HG03558 (cell line): ENCODE measurements around the gene TULP4.
"Not testable (repeated sequence)": the region's sequence is repeated elsewhere in the genome, so short reads cannot be mapped to it uniquely, and the experiment has no call there.

Experiments
- ATAC-seq: cut with Tn5 transposase; IDR thresholded peaks from one replicate; pipeline ENCODE4 v1.9.1; 2021; ENCODE audit warnings: moderate number of reproducible peaks; ENCODE audit not compliant: unreplicated experiment; ENCODE audit errors: extremely low read depth

The TULP4 gene

DNA sequence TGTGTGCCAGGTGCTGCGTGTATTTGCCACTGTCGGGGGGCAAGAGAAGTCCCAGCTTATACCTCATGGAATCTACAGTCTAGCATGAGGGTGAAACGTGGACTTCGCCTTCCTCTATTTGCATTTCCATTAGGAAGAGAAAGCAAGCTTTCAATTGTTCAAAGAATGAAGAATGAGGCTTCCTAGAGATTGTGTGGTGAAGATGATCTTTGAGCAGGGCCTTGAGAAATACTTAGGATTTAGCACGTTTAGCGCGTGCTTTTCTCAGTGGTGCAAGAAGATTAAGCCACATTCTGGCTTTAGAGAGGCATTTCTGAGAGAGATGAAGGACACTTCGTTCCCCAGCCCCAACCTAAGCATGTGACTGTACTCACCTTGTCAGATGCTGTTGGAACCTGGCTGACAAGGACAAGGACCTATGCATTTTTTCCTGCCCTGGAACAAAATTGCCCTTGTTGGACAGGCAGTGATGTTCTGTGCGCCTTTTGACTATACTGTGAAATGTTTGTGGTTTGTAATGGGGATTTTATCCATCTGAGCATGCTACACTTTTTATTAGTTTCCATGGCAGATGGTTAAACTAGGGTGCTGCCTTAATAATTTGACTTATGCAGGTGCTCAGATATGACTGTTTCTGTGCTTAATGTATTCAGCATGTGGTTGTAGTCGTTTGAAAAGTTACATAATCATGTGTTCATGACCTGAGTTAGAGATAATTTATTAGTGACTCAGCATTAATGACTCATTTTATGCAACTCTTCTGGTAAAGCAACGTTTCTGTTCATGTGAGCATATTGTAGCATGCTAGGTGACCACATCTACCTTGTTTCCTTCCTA lies 10.7 kb downstream of the TULP4 start:
- peak; percentile 49 for ATAC-seq

DNA sequence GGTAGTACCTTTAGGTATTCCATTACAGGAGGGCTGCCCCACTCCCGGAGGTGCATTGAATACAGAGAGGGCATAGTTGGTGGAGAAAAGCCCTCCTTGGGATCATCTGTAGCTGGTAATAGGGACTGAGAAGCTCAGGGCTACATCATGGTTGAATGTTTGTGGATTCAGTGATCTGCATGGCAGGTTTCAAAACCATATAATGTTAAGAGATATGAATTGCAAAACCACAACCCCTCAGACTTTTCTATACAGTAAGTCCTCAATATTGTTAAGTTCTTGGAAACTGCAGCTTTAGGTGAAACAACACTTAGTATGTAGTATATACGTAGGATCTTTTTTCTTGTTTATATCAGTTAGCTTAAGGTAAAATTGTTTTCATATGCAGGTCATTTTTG lies 11.3 kb downstream of the TULP4 start:
- peak; percentile 1 for ATAC-seq

DNA sequence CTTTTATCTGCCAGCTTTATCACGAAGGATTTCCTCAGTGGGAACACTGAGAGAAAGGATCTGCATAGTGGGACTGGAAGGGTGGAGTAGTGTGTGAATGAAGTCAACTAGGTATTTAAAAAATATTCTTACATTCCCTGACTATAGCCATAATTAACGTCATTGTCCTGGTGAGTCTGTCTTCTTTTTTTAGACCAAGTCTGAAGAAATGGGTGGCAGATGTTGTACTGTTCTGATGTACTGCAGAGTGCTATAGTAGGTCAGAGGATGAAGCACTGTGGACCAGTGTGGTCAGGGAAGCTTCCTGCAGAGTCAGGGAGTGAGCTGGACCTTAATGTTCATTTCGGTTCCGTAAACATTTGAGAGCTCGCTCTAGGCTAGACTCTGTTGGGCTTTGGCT lies 11.9 kb downstream of the TULP4 start:
- no peak for ATAC-seq

GRCh38 chr6:158327211-158327610 lies 14.9 kb downstream of the TULP4 start:
- ATAC-seq, result no peak

DNA sequence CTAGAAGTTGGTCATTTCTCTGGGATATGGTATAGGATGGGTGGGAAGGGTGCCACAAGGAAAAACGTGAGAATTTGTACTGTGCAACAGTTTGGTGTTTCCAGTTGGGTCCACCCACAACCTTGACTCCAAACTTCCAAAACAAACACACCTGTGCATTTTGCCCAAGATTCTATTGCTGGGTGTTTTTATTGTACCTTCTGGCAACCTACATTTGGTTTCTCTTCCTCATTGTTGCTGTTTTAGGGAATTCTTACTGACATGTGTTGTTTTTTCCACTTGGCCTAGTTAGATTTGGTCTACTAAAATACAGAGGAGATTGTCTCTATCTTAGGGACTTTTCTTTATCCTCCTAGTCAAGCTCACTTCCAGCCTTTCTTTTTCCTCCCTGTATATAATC lies 16.7 kb downstream of the TULP4 start:
- ATAC-seq, result no peak

DNA sequence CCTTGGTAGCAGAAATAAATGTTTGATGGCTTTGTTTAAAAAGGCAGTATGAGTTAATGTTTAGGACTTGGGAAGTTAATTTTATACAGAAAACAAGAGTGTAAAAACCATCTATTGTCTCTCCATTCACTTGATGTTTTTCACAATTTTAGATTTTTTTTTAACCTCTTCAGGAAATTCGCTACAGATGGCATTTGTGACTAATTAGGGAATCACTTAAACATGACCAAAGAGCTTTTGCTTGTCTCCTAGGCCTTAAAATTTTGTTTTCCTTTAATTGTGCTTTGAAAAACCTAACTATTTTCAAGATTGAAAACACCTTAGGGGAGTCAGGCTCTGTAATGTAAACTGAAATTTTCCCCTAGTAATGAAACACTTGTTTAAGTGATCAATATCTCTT lies 17.3 kb downstream of the TULP4 start:
- ATAC-seq, result no peak

- ATAC-seq, result no peak
These were observed 17.8 kb downstream of the TULP4 start for GRCh38 chr6:158330016-158330415.

GRCh38 chr6:158332237-158332636 lies 20.0 kb downstream of the TULP4 start:
- ATAC-seq, result no peak

DNA sequence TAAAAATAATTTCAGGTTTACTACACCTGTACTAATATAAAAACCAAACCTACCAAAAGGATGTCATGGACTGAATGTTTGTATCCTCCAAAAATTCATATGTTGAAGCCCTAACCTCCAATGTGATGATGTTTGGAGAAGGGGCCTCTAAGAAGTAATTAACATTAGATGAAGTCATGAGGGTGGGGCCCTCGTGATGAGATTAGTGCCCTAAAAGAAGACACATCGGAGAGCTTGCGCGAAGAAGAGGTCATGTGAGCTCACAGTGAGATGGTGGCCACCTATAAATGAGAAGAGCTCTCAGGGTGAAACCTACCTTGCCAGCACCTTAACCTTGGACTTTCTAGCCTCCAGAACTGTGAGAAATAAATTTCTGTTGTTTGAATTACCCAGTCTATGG lies 20.8 kb downstream of the TULP4 start:
- no peak for ATAC-seq

- ATAC-seq, result no peak
These were observed 22.3 kb downstream of the TULP4 start for GRCh38 chr6:158334534-158334933.

GRCh38 chr6:158337332-158337731 lies 25.1 kb downstream of the TULP4 start:
- ATAC-seq, result no peak

DNA sequence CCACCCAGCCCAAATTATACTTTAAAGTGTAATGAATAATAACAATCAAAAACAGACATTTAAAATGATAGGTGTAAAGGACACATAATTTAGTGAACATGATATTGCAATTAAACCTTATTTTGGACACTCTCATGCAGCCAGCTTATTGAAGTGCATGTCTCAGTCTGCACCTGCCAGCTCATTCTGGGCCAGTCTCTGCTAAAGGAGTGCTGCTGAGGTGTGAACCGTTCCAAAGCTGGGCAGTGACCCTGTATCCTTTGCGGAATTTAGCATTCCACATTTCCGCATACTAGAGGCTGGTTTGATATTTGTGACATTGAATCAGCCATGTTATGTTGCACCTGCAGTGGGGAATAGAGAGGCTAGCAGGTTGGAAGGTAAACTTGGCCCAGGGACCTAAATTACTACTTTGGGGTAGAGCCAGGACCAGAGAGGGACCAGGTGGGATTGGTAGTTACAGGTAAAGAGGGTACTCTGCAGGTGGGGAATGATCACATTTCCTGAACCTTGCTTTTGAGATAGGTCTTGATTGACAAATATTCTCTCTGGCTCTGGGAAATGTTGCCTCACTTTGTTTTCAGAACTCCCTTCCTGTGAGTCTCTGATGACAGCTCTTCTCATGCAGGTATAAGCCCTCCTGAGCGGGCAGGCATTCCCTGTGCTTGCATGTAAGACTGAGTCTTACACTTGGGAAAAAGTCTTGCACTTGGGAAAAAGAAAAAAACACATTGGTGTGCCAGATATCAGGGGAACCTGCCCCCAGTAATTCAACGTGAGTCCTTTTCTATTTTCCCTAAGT lies 26.2 kb downstream of the TULP4 start:
- no peak for ATAC-seq

DNA sequence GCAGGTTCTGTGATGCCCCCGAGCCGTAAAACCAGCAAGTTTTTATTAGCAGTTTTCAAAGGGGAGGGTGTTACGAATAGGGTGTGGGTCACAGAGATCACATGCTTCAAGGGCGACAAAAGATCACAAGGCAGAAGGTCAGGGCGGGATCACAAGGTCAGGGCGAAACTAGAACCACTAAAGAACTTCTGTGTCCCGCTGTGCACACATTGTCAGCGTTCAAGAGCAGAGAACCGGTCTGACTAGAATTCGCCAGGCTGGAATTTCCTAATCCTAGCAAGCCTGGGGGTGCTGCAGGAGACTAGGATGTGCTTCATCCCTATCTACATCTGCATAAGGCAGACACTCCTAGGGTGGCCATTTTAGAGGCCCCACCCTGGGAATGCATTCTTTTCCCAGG lies 26.9 kb downstream of the TULP4 start:
- not testable (repeated sequence) for ATAC-seq

- no peak for ATAC-seq
These were observed 28.0 kb downstream of the TULP4 start for GRCh38 chr6:158340252-158340651.

DNA sequence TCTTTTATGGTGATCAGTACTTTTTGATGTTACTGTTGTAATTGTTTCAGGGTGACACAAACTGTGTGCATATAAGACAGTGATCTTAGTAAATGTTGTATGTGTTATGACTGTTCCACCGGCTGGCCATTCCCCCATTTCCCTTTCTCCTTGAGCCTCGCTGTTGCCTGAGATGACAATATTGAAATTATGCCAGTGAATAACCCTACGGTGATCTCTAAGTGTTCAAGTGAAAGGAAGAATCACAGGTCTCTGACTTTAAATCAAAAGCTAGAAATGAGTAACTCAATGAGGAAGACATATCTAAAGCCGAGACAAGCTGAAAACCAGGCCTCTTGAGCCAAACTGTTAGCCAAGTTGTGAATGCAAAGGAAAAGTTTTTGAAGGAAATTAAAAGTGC lies 32.3 kb downstream of the TULP4 start:
- ATAC-seq, result no peak

DNA sequence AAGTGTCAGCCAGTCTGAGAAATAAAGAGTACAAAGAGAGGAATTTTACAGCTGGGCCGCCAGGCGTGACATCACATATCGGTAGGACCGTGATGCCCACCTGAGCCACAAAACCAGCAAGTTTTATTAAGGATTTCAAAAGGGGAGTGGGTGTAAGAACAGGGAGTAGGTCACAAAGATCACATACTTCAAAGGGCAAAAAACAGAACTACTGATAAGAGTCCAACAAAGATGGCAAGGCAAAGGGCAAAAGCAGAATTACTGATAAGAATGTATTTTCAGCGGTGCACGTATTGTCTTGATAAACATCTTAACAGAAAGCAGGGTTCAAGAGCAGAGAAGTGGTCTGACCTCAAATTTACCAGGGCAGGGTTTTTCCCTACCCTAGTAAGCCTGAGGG lies 33.2 kb downstream of the TULP4 start:
- not testable (repeated sequence) for ATAC-seq

DNA sequence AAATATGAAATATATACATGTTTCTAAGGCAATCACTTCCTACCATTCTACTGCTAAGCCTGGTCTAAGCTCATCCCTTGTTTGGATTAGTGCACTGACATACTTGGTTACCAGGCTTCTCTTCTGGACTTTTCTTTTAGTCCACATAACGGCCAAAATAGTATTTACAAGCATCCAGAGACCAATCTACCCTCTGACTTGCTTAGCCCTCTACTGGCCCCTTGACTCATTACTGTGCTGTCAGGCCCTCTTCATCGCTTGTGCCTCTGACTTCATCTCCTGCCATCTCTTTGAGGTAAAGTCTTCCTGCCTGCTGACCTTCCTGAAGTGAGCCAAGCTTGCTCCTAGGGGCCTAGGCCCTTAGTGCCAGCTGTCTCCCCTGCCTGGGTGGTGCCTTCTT lies 35.1 kb downstream of the TULP4 start:
- no peak for ATAC-seq

DNA sequence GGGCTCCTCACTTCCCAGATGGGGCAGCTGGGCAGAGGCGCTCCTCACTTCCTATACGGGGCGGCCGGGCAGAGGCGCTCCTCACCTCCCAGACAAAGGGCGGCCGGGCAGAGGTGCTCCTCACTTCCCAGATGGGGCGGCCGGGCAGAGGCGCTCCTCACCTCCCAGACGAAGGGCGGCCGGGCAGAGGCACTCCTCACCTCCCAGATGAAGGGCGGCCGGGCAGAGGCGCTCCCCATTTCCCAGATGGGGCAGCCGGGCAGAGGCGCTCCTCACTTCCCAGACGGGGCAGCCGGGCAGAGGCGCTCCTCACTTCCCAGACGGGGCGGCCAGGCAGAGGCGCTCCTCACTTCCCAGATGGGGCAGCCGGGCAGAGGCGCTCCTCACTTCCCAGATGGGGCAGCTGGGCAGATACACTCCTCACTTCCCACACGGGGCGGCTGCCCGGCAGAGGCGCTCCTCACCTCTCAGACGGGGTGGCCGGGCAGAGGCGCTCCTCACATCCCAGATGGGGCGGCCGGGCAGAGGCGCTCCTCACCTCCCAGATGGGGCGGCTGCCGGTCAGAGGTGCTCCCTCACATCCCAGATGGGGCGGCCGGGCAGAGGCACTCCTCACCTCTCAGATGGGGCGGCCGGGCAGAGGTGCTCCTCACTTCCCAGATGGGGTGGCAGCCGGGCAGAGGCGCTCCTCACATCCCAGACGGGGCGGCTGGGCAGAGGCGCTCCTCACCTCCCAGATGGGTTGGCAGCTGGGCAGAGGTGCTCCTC lies 36.7 kb downstream of the TULP4 start:
- ATAC-seq, result not testable (repeated sequence)

- not testable (repeated sequence) for ATAC-seq
These were observed 37.4 kb downstream of the TULP4 start for GRCh38 chr6:158349505-158350275.

DNA sequence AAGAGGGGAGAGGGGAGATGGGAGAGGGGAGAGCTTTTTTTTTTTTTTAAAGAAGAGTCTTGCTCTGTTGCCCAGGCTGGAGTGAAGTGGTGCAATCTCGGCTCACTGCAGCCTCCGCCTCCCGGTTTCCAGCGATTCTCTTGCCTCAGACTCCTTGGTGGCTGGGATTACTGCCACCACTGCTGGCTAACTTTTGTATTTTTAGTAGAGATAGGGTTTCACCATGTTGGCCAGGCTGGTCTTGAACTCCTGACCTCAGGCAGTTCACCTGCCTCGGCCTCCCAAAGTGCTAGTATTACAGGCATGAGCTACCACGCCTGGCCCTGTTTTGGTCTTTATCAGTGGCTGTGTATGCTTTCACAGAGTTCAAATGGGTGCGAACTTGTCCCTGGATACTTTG lies 38.5 kb downstream of the TULP4 start:
- not testable (repeated sequence) for ATAC-seq
